Measurements from ENCODE around the gene CACNA1G. TPM values are rescaled to one million over a fixed set of nuclear protein-coding genes. Genes with fewer than 3 reads are reported as not detected.

The CACNA1G gene
- total RNA-seq, 1 donor = under 0.01 TPM

GRCh38 chr17:50638966-50639713 is 78.6 kb downstream of the CACNA1G start:
- Histone ChIP-seq H3K4me3 (ENCODE audit: insufficient read depth, low read length) (peak overlapping the region; percentile 14), H3K36me3 (ENCODE audit: insufficient read depth, low read length) (peaks cover 2% of the 10 kb centered on the region), H4K20me1 (ENCODE audit: insufficient read depth, low read length) (no peaks in the 10 kb centered on the region), H3K9me3 (ENCODE audit: low read depth, low read length) (no peaks in the 10 kb centered on the region), H3K4me2 (ENCODE audit: insufficient read depth, low read length) (peak overlapping the region; percentile 59), H3K79me2 (ENCODE audit: insufficient read depth, low read length) (peaks cover 10% of the 10 kb centered on the region), H3K27me3 (ENCODE audit: insufficient read depth, low read length) (no peaks in the 10 kb centered on the region), H3K4me1 (ENCODE audit: insufficient read depth, low read length) (peaks cover 71% of the 10 kb centered on the region), H3K27ac (ENCODE audit: low read depth, low read length) (peak overlapping the region; percentile 73), H2AFZ (ENCODE audit: low read length) (no peak overlapping the region)
- DNase-seq (ENCODE audit: insufficient read length, low spot score, missing footprints) = peak; percentile 98
- TF ChIP-seq CTCF (IDR thresholded peaks at IDR 0.05; ENCODE audit: extremely low read depth, low read depth, low read length) = no peak

DNA sequence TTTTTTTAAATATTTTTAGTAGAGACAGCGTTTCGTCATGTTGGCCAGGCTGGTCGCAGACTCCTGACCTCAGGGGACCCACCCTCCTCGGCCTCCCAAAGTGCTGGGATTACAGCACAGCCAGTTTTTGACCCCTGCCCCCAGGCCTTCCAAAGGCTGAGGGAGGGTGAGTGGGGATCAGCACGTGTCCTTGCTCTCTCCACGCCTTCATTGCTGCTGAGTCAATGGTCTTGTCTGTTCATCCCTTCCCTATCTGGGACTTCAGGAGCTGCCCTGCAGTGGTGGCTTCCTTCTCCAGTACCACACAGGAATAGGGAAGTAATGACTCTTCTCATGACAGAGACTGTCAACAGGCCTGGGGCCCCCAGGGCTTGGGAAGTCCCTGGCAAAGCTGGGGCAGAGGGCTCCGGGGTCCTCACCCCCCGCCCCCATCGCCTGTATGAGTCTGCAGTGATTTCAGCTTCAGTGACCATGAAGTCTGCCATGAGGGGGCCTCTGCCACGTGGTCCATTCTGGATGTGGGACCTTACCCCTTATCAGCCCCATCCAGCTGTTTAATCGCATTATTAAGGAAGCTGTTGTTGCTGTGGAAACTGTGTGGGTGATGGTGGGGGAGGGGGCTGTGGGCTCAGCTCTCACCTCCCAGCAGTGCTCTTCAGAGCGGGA is 80.3 kb downstream of the CACNA1G start:
- H4K20me1 ChIP-seq (ENCODE audit: insufficient read depth, low read length) = no peaks in the 10 kb centered on the region
- H3K9me3 ChIP-seq (ENCODE audit: low read depth, low read length) = no peaks in the 10 kb centered on the region
- no peaks in the 10 kb centered on the region for H3K27me3 ChIP-seq (ENCODE audit: insufficient read depth, low read length)
- no peak overlapping the region for H3K4me3 ChIP-seq (ENCODE audit: insufficient read depth, low read length)
- no peak for TF ChIP-seq CTCF (IDR thresholded peaks at IDR 0.05; ENCODE audit: extremely low read depth, low read depth, low read length)
- peak; percentile 66 for DNase-seq (ENCODE audit: insufficient read length, low spot score, missing footprints)
- H3K4me1 ChIP-seq (ENCODE audit: insufficient read depth, low read length) = peaks cover 59% of the 10 kb centered on the region
- H2AFZ ChIP-seq (ENCODE audit: low read length) = no peak overlapping the region
- peaks cover 2% of the 10 kb centered on the region for H3K36me3 ChIP-seq (ENCODE audit: insufficient read depth, low read length)
- H3K79me2 ChIP-seq (ENCODE audit: insufficient read depth, low read length) = peaks cover 6% of the 10 kb centered on the region
- H3K4me2 ChIP-seq (ENCODE audit: insufficient read depth, low read length) = no peak overlapping the region
- H3K27ac ChIP-seq (ENCODE audit: low read depth, low read length) = peak overlapping the region; percentile 36

GRCh38 chr17:50641357-50641756 is 80.8 kb downstream of the CACNA1G start:
- H3K4me1 ChIP-seq (ENCODE audit: insufficient read depth, low read length) = peaks cover 54% of the 10 kb centered on the region
- peak; percentile 21 for DNase-seq (ENCODE audit: insufficient read length, low spot score, missing footprints)
- H4K20me1 ChIP-seq (ENCODE audit: insufficient read depth, low read length) = no peaks in the 10 kb centered on the region
- peaks cover 2% of the 10 kb centered on the region for H3K36me3 ChIP-seq (ENCODE audit: insufficient read depth, low read length)
- peaks cover 6% of the 10 kb centered on the region for H3K79me2 ChIP-seq (ENCODE audit: insufficient read depth, low read length)
- H3K9me3 ChIP-seq (ENCODE audit: low read depth, low read length) = no peaks in the 10 kb centered on the region
- no peaks in the 10 kb centered on the region for H3K27me3 ChIP-seq (ENCODE audit: insufficient read depth, low read length)
- no peak overlapping the region for H3K27ac ChIP-seq (ENCODE audit: low read depth, low read length)
- TF ChIP-seq CTCF (IDR thresholded peaks at IDR 0.05; ENCODE audit: extremely low read depth, low read depth, low read length) = no peak
- H3K4me3 ChIP-seq (ENCODE audit: insufficient read depth, low read length) = no peak overlapping the region
- H2AFZ ChIP-seq (ENCODE audit: low read length) = no peak overlapping the region
- no peak overlapping the region for H3K4me2 ChIP-seq (ENCODE audit: insufficient read depth, low read length)

DNA sequence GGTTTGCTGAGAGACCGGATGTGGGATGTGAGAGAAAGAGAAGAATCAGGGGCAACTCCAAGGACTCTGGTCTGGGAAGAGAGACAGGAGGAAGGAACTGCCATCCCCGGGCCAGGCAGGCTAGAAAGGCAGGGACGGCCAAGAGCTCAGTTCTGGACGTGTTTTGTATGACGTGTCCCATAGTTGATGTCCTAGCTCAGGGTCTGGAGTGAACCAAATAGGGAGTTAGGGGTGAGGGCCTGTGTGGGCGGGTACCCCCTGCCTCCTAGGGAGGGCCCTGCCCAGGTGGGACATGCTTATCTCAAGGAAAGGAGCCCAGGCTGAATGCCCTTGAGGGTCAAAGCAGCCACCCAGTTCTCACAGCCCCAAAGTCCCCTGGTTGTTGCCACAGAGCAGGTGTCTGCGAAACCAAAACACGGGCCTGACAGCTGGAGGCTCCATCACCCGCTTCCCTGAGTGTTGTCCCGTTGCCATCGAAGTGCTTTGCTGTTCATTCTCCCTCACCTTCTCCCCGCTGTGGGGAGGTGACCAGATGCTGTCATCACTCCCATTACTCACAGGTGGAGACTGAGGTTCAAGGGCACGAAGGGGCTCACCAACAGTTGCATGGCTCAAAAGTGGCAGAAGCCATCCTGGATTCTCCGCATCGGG is 81.7 kb downstream of the CACNA1G start:
- Histone ChIP-seq H4K20me1 (ENCODE audit: insufficient read depth, low read length) (no peaks in the 10 kb centered on the region), H3K79me2 (ENCODE audit: insufficient read depth, low read length) (peaks cover 6% of the 10 kb centered on the region), H3K36me3 (ENCODE audit: insufficient read depth, low read length) (peaks cover 2% of the 10 kb centered on the region), H3K4me3 (ENCODE audit: insufficient read depth, low read length) (no peak overlapping the region), H3K9me3 (ENCODE audit: low read depth, low read length) (no peaks in the 10 kb centered on the region), H3K4me2 (ENCODE audit: insufficient read depth, low read length) (no peak overlapping the region), H3K27ac (ENCODE audit: low read depth, low read length) (no peak overlapping the region), H3K27me3 (ENCODE audit: insufficient read depth, low read length) (no peaks in the 10 kb centered on the region), H3K4me1 (ENCODE audit: insufficient read depth, low read length) (peaks cover 47% of the 10 kb centered on the region), H2AFZ (ENCODE audit: low read length) (no peak overlapping the region)
- DNase-seq (ENCODE audit: insufficient read length, low spot score, missing footprints) = no peak
- TF ChIP-seq CTCF (IDR thresholded peaks at IDR 0.05; ENCODE audit: extremely low read depth, low read depth, low read length) = no peak
